GM18507 (cell line): ENCODE data around the gene AGAP1.

Source experiments
- DNase-seq: peaks from one replicate; pipeline ENCODE4 v3.0.0; 2011; ENCODE audit warnings: low read depth; ENCODE audit not compliant: insufficient read length; ENCODE audit errors: extremely low spot score
- FAIRE-seq: peaks from 2 replicates; lab custom pipeline; 2011; peaks lifted over from hg19 to GRCh38; lab: Jason Lieb, UNC

AGAP1 gene

GRCh38 chr2:235640377-235640776 is 146.5 kb downstream of the AGAP1 start:
- DNase-seq (no peak), FAIRE-seq (no peak)

GRCh38 chr2:235640926-235641723 is 147.3 kb downstream of the AGAP1 start:
- DNase-seq: no peak

GRCh38 chr2:235641956-235642355 is 148.1 kb downstream of the AGAP1 start:
- DNase-seq (no peak), FAIRE-seq (no peak)

More at GRCh38 chr2:235640926-235641723, 147.3 kb downstream of the AGAP1 start:
- FAIRE-seq: no peak

- no peak for FAIRE-seq
- DNase-seq: no peak
Measured at GRCh38 chr2:235642446-235643098, 148.7 kb downstream of the AGAP1 start.

- DNase-seq (no peak), FAIRE-seq (no peak)
Measured at GRCh38 chr2:235643680-235644511, 150.1 kb downstream of the AGAP1 start.

- FAIRE-seq (no peak), DNase-seq (no peak)
Measured at GRCh38 chr2:235647264-235647663, 153.4 kb downstream of the AGAP1 start.

GRCh38 chr2:235647877-235648276 is 154.0 kb downstream of the AGAP1 start:
- FAIRE-seq (no peak), DNase-seq (no peak)

- no peak for FAIRE-seq
- no peak for DNase-seq
Measured at GRCh38 chr2:235649418-235649817, 155.6 kb downstream of the AGAP1 start.

GRCh38 chr2:235651643-235652042 is 157.8 kb downstream of the AGAP1 start:
- DNase-seq: no peak
- FAIRE-seq: no peak

GRCh38 chr2:235654103-235654813 is 160.4 kb downstream of the AGAP1 start:
- FAIRE-seq: no peak

GRCh38 chr2:235658351-235659174 is 164.7 kb downstream of the AGAP1 start:
- FAIRE-seq (no peak), DNase-seq (no peak)

More at GRCh38 chr2:235654103-235654813, 160.4 kb downstream of the AGAP1 start:
- DNase-seq: no peak

- DNase-seq (no peak), FAIRE-seq (no peak)
Measured at GRCh38 chr2:235659767-235660322, 166.0 kb downstream of the AGAP1 start.

GRCh38 chr2:235660484-235661082 is 166.7 kb downstream of the AGAP1 start:
- DNase-seq: no peak
- no peak for FAIRE-seq

GRCh38 chr2:235661167-235661937 is 167.5 kb downstream of the AGAP1 start:
- FAIRE-seq (no peak), DNase-seq (no peak)

GRCh38 chr2:235661952-235662351 is 168.1 kb downstream of the AGAP1 start:
- DNase-seq: no peak
- FAIRE-seq: no peak

GRCh38 chr2:235663875-235664274 is 170.0 kb downstream of the AGAP1 start:
- DNase-seq (no peak), FAIRE-seq (no peak)

- FAIRE-seq (no peak), DNase-seq (no peak)
Measured at GRCh38 chr2:235665661-235666212, 171.9 kb downstream of the AGAP1 start.
